ENCODE measurements around the gene HDDC3.

The HDDC3 gene

GRCh38 chr15:90952901-90953677, 20.7 kb upstream of the HDDC3 start:
- TF ChIP-seq ZFX (IDR thresholded peaks at IDR 0.05; ENCODE audit: borderline replicate concordance) = no peak
- no peak for TF ChIP-seq CTCF (IDR thresholded peaks at IDR 0.05)
- H3K27ac ChIP-seq = no peak overlapping the region

GRCh38 chr15:90950676-90951075, 18.3 kb upstream of the HDDC3 start:
- no peak overlapping the region for H3K27ac ChIP-seq
- no peak for TF ChIP-seq ZFX (IDR thresholded peaks at IDR 0.05; ENCODE audit: borderline replicate concordance)
- TF ChIP-seq CTCF (IDR thresholded peaks at IDR 0.05) = no peak

DNA sequence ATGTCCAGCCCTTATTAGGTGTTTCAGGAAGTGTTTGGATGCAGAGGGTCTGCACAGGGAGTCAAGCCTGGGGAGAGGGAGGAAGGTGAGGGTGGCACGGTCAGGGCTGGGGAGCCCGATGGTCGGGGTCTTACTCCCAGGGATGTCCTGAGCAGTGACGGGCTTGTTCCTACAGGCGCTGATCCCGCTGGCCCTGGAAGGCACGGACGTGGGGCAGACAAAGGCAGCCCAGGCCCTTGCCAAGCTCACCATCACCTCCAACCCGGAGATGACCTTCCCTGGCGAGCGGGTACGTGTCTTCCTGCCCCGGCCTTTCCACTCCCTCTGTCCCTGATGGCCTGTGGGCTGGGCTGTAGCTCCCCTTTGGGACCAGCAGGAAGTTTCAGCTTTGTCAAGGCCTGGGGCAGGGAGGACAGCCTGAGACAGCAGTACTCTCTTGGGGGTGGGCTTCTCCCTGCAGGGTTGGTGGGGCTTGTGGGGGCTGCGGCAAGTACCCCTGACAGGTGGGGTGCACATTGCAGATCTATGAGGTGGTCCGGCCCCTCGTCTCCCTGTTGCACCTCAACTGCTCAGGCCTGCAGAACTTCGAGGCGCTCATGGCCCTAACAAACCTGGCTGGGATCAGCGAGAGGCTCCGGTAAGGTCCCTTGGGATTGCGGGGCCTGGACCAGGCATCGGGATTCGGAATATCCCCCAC, 17.8 kb upstream of the HDDC3 start:
- H3K27ac ChIP-seq = no peak overlapping the region
- TF ChIP-seq CTCF (IDR thresholded peaks at IDR 0.05) (no peak), ZFX (IDR thresholded peaks at IDR 0.05; ENCODE audit: borderline replicate concordance) (no peak)

- H3K27ac ChIP-seq = no peak overlapping the region
- TF ChIP-seq CTCF (IDR thresholded peaks at IDR 0.05) (no peak), ZFX (IDR thresholded peaks at IDR 0.05; ENCODE audit: borderline replicate concordance) (no peak)
These were observed 16.2 kb upstream of the HDDC3 start for GRCh38 chr15:90948506-90948905.

- TF ChIP-seq ZFX (IDR thresholded peaks at IDR 0.05; ENCODE audit: borderline replicate concordance) = no peak
- TF ChIP-seq CTCF (IDR thresholded peaks at IDR 0.05) = no peak
These were observed 15.4 kb upstream of the HDDC3 start for GRCh38 chr15:90947577-90948357.

GRCh38 chr15:90946941-90947576, 14.7 kb upstream of the HDDC3 start:
- TF ChIP-seq ZFX (IDR thresholded peaks at IDR 0.05; ENCODE audit: borderline replicate concordance) (no peak), CTCF (IDR thresholded peaks at IDR 0.05) (no peak)
- H3K27ac ChIP-seq = no peak overlapping the region

More at GRCh38 chr15:90947577-90948357, 15.4 kb upstream of the HDDC3 start:
- no peak overlapping the region for H3K27ac ChIP-seq
